ENCODE data around the gene EHMT1. TPM values are rescaled to one million over a fixed set of nuclear protein-coding genes. Genes with fewer than 3 reads are reported as not detected.

EHMT1 gene
- total and polyA plus RNA-seq, 2 of the 8 experiments (the other 6 are each of a cell fraction or from before 2014, with no cell fraction given), result 95.7 to 163 TPM

DNA sequence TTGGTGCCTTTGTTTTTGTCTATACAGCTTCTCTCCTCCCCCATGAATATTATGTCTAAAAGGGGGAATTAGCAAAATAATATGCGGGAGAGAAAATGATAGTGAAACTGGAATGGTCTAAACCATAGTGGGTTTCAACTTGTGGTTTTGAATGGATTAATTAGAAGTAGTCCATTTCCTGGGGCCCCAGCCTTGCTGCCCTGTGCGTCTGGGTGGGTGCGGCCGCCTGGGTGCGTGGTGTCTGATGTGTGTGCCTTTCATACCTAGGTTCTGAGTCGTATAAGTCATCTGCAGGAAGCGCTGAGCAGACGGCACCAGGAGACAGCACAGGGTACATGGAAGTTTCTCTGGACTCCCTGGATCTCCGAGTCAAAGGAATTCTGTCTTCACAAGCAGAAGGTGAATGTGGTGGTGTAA, 138.8 kb downstream of the EHMT1 start:
- Histone ChIP-seq H3K36me3 (ENCODE audit: control insufficient read depth in 2 of 4, insufficient read depth in 4 of 4, low read length in 3 of 4) (peaks cover 11 to 35% (median 26%) of the 10 kb centered on the region in 4 experiments; a peak in 7 of 8 replicates), H3K4me2 (ENCODE audit: insufficient read depth in 1 of 2, low read depth in 2 of 2, low read length in 2 of 2) (no peak overlapping the region), H3K27ac (ENCODE audit: low read depth, low read length) (no peak overlapping the region), H4K91ac (replicated peaks; ENCODE audit: insufficient read length, low read length) (no peak overlapping the region), H3K79me2 (ENCODE audit: control insufficient read depth in 1 of 2, insufficient read depth in 2 of 2, low read length in 2 of 2) (peaks cover 0 to 29% of the 10 kb centered on the region in 2 experiments; a peak in 1 of 4 replicates), H3K56ac (replicated peaks; ENCODE audit: insufficient read length, low read depth, low read length) (no peak overlapping the region), H2BK120ac (replicated peaks; ENCODE audit: low read depth, low read length) (no peak overlapping the region), H3K4ac (replicated peaks; ENCODE audit: insufficient read length, low read depth, low read length) (no peak overlapping the region), H4K8ac (ENCODE audit: extremely low read depth, insufficient read depth, low read length) (no peak overlapping the region), H3K14ac (ENCODE audit: insufficient read length) (no peak overlapping the region), H4K20me1 (replicated peaks in 1 of 2; ENCODE audit: control insufficient read depth in 1 of 2, insufficient read depth in 2 of 2, low read length in 2 of 2) (peaks cover 3 to 8% of the 10 kb centered on the region in 2 experiments), H3K9me3 (ENCODE audit: insufficient read depth in 2 of 2, low read depth in 1 of 2, low read length in 1 of 2) (no peaks in the 10 kb centered on the region), H2BK20ac (ENCODE audit: low read length) (no peak overlapping the region), H3K23ac (ENCODE audit: insufficient read length) (no peak overlapping the region), H3K18ac (ENCODE audit: extremely low read depth, low read length) (no peak overlapping the region), H3K4me1 (replicated peaks in 1 of 4; ENCODE audit: control insufficient read depth in 3 of 4, insufficient read depth in 4 of 4, low read length in 3 of 4) (no peaks in the 10 kb centered on the region; a peak in 1 of 7 replicates), H3K4me3 (ENCODE audit: extremely low read depth in 1 of 4, insufficient read depth in 2 of 4, low read depth in 3 of 4, low read length in 4 of 4) (no peak overlapping the region), H2BK15ac (ENCODE audit: low read length) (no peak overlapping the region), H2AK5ac (ENCODE audit: low read depth, low read length) (no peak overlapping the region), H3K79me1 (ENCODE audit: low read depth, low read length) (peaks cover 6% of the 10 kb centered on the region), H2BK5ac (ENCODE audit: low read depth, low read length) (no peak overlapping the region), H4K5ac (ENCODE audit: insufficient read length, low read depth, low read length) (no peak overlapping the region), H2BK12ac (ENCODE audit: low read depth, low read length) (no peak overlapping the region), H3K9ac (replicated peaks in 1 of 4; ENCODE audit: extremely low read depth in 1 of 4, low read depth in 3 of 4, low read length in 3 of 4) (no peak overlapping the region), H3K23me2 (ENCODE audit: low read depth, low read length) (no peaks in the 10 kb centered on the region), H3K27me3 (replicated peaks in 1 of 4; ENCODE audit: control insufficient read depth in 3 of 4, extremely low read depth in 1 of 4, insufficient read depth in 3 of 4, low read length in 3 of 4) (no peaks in the 10 kb centered on the region), H2AFZ (ENCODE audit: low read length) (no peak overlapping the region)
- DNase-seq (ENCODE audit: low read depth in 1 of 2, low spot score in 2 of 2) (no peak), FAIRE-seq (no peak)
- ChIA-PET POLR2A (ENCODE audit: partially characterized antibody) (interaction anchor here (1.1 kb wide), 1 partner anchor 15 kb away, joined by 3 read pairs; no protein-coding TSS in a partner anchor), CTCF (ENCODE audit: partially characterized antibody) (interaction anchor here (1.0 to 1.6 kb wide), 4 partner anchors 9 to 86 kb away, joined by 4 to 7 read pairs (median 6); no protein-coding TSS in a partner anchor)
- 91% methylated on average over 9 of the region's 9 CpGs; no CpG with 5 or more reads in 1 of the 2 experiments for WGBS, 2 experiments (ENCODE audit: extremely low coverage in 1 of 2, insufficient coverage in 1 of 2, insufficient read length in 1 of 2, insufficient replicate concordance in 2 of 2, low coverage in 1 of 2, low lambda C conversion rate in 2 of 2, missing lambda C conversion rate in 1 of 2)
- TF ChIP-seq, protein P1, sequence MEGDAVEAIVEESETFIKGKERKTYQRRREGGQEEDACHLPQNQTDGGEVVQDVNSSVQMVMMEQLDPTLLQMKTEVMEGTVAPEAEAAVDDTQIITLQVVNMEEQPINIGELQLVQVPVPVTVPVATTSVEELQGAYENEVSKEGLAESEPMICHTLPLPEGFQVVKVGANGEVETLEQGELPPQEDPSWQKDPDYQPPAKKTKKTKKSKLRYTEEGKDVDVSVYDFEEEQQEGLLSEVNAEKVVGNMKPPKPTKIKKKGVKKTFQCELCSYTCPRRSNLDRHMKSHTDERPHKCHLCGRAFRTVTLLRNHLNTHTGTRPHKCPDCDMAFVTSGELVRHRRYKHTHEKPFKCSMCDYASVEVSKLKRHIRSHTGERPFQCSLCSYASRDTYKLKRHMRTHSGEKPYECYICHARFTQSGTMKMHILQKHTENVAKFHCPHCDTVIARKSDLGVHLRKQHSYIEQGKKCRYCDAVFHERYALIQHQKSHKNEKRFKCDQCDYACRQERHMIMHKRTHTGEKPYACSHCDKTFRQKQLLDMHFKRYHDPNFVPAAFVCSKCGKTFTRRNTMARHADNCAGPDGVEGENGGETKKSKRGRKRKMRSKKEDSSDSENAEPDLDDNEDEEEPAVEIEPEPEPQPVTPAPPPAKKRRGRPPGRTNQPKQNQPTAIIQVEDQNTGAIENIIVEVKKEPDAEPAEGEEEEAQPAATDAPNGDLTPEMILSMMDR (IDR thresholded peaks at IDR 0.05; ENCODE audit: control extremely low read depth in 1 of 3, insufficient read depth in 1 of 3, low read depth in 1 of 3, low read length in 3 of 3), result no peak
- TF ChIP-seq SP4 (IDR thresholded peaks at IDR 0.05; ENCODE audit: low read length) (no peak), CHD1 (IDR thresholded peaks at IDR 0.05; ENCODE audit: low read depth, low read length) (no peak), SIN3A (conservative IDR thresholded peaks at IDR 0.05 in 1 of 2, IDR thresholded peaks at IDR 0.05 in 1 of 2; ENCODE audit: low read depth in 1 of 2, low read length in 2 of 2) (no peak), RAD21 (IDR thresholded peaks at IDR 0.05 in 1 of 2, conservative IDR thresholded peaks at IDR 0.05 in 1 of 2; ENCODE audit: low read depth in 2 of 2, low read length in 2 of 2) (no peak), JUN (IDR thresholded peaks at IDR 0.05; ENCODE audit: low read depth, low read length) (no peak)
- TF ChIP-seq, protein P2, sequence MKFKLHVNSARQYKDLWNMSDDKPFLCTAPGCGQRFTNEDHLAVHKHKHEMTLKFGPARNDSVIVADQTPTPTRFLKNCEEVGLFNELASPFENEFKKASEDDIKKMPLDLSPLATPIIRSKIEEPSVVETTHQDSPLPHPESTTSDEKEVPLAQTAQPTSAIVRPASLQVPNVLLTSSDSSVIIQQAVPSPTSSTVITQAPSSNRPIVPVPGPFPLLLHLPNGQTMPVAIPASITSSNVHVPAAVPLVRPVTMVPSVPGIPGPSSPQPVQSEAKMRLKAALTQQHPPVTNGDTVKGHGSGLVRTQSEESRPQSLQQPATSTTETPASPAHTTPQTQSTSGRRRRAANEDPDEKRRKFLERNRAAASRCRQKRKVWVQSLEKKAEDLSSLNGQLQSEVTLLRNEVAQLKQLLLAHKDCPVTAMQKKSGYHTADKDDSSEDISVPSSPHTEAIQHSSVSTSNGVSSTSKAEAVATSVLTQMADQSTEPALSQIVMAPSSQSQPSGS (IDR thresholded peaks at IDR 0.05; ENCODE audit: low read length), result no peak

Measured in H1 (cell line).